Suprapubic skin (tissue), 4 donors: Measurements from ENCODE around the gene UQCC5. TPM values are rescaled to one million over a fixed set of nuclear protein-coding genes. Genes with fewer than 3 reads are reported as not detected.

ENCODE experiments used
- DNase-seq, 2 donors: peaks; one replicate each; pipeline ENCODE4 v3.0.0-alpha.2; 2019; ENCODE audit warnings: low spot score in 2 of 2
- H3K27ac ChIP-seq: fragments of 200-600 bp; sonication (generic); one replicate; pipeline ENCODE4 v1.5.1; 2019
- H3K27me3 ChIP-seq: fragments of 200-600 bp; sonication (generic); one replicate; pipeline ENCODE4 v1.5.1; 2019
- H3K36me3 ChIP-seq: fragments of 200-600 bp; sonication (generic); one replicate; pipeline ENCODE4 v1.5.1; 2019
- H3K4me1 ChIP-seq: fragments of 200-600 bp; sonication (generic); one replicate; pipeline ENCODE4 v1.5.1; 2019
- H3K4me3 ChIP-seq: fragments of 200-600 bp; sonication (generic); one replicate; pipeline ENCODE4 v1.5.1; 2019; ENCODE audit warnings: mild to moderate bottlenecking
- H3K9me3 ChIP-seq: fragments of 200-600 bp; sonication (generic); one replicate; pipeline ENCODE4 v1.5.1; 2019
- EP300 ChIP-seq: sonication (generic); formaldehyde crosslinking; IDR thresholded peaks from one replicate; pipeline ENCODE4 v1.6.1; 2017; ENCODE audit warnings: antibody characterized with exemption
- POLR2A ChIP-seq, 2 donors: fragments of 450-650 bp; IDR thresholded peaks; one replicate each; pipeline ENCODE4 v1.6.1; 2017; ENCODE audit warnings: antibody characterized with exemption in 2 of 2, mild to moderate bottlenecking in 2 of 2, moderate library complexity in 2 of 2
- POLR2AphosphoS5 ChIP-seq, 3 donors: sonication (generic); formaldehyde crosslinking; IDR thresholded peaks; one replicate each; pipeline ENCODE4 v1.6.1; 2017; ENCODE audit warnings: antibody characterized with exemption in 3 of 3
- WGBS: methylation state at CpG from one replicate; pipeline ENCODE4 v1.1.5; 2018; 5-methylcytosine and 5-hydroxymethylcytosine counted together
- total RNA-seq, 4 donors: library from RNA; depleted of rRNA; stranded (reverse); fragments of >200 nt; gene quantifications; one replicate each; pipeline ENCODE4 v1.1.0, GENCODE V29; 2016
- TF ChIP-seq, protein P1 (sequence below), 2 donors: fragments of 200-600 bp in 1 of 2; fragments of 450-650 bp in 1 of 2; sonication (generic) in 1 of 2; IDR thresholded peaks; one replicate each; pipeline ENCODE4 v1.5.1; 2016 to 2019; ENCODE audit warnings: antibody characterized with exemption in 2 of 2, mild to moderate bottlenecking in 1 of 2, moderate library complexity in 1 of 2

UQCC5 gene
- total RNA-seq, 4 donors from 2014 or later, result 0.68 to 4.0 (median 1.2) TPM

DNA sequence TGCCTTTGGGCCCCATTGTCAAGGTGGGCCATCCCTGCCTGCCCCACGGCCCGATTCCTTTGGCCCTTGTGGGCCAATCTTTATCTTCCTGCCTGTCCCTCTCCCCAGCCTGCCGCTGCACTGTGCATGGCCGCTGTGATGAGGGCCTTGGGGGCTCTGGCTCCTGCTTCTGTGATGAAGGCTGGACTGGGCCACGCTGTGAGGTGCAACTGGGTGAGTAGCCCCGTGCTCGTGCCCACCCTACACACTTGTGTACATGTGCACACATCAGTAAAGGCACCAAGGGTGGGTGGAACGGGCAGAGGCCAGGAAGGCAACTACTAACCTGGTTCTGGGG, 14.9 kb upstream of the UQCC5 start:
- no peaks in the 10 kb centered on the region for H3K27me3 ChIP-seq
- no peak for TF ChIP-seq POLR2A (IDR thresholded peaks at IDR 0.05)
- no peak for TF ChIP-seq EP300
- TF ChIP-seq, protein P1, sequence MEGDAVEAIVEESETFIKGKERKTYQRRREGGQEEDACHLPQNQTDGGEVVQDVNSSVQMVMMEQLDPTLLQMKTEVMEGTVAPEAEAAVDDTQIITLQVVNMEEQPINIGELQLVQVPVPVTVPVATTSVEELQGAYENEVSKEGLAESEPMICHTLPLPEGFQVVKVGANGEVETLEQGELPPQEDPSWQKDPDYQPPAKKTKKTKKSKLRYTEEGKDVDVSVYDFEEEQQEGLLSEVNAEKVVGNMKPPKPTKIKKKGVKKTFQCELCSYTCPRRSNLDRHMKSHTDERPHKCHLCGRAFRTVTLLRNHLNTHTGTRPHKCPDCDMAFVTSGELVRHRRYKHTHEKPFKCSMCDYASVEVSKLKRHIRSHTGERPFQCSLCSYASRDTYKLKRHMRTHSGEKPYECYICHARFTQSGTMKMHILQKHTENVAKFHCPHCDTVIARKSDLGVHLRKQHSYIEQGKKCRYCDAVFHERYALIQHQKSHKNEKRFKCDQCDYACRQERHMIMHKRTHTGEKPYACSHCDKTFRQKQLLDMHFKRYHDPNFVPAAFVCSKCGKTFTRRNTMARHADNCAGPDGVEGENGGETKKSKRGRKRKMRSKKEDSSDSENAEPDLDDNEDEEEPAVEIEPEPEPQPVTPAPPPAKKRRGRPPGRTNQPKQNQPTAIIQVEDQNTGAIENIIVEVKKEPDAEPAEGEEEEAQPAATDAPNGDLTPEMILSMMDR (IDR thresholded peaks at IDR 0.05), result no peak
- no peak for TF ChIP-seq POLR2AphosphoS5 (IDR thresholded peaks at IDR 0.05)
- WGBS, result 92% methylated on average over 7 of the region's 8 CpGs

DNA sequence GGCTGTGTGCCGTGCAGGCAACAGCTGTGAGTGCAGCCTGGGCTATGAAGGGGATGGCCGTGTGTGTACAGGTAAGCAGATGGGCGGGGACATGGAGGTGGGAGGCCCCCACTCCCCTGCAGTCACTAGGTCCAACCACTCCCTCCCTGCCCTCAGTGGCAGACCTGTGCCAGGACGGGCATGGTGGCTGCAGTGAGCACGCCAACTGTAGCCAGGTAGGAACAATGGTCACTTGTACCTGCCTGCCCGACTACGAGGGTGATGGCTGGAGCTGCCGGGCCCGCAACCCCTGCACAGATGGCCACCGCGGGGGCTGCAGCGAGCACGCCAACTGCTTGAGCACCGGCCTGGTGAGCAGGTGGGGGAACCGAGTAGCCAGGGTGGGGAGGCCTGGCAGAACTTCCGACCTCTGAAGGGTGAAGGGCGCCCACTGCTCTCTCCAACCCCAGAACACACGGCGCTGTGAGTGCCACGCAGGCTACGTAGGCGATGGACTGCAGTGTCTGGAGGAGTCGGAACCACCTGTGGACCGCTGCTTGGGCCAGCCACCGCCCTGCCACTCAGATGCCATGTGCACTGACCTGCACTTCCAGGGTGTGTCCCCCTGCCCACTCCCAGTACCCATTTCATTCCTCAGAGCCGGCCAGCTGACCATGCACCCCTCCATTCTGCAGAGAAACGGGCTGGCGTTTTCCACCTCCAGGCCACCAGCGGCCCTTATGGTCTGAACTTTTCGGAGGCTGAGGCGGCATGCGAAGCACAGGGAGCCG, 14.3 kb upstream of the UQCC5 start:
- 81% methylated on average over 19 of the region's 33 CpGs for WGBS
- TF ChIP-seq POLR2A (IDR thresholded peaks at IDR 0.05) (no peak), EP300 (no peak), POLR2AphosphoS5 (IDR thresholded peaks at IDR 0.05) (no peak)
- TF ChIP-seq, protein P1 (IDR thresholded peaks at IDR 0.05), result no peak
- Histone ChIP-seq H3K4me3 (no peak overlapping the region), H3K27me3 (no peaks in the 10 kb centered on the region), H3K4me1 (peaks cover 35% of the 10 kb centered on the region), H3K9me3 (no peaks in the 10 kb centered on the region), H3K27ac (no peak overlapping the region), H3K36me3 (peaks cover 33% of the 10 kb centered on the region)
- peak in 1 of 2 donors; percentile 53 for DNase-seq

More for the DNA sequence above, 14.9 kb upstream of the UQCC5 start:
- Histone ChIP-seq H3K27ac (no peak overlapping the region), H3K4me1 (peaks cover 29% of the 10 kb centered on the region), H3K36me3 (peaks cover 30% of the 10 kb centered on the region), H3K4me3 (no peak overlapping the region), H3K9me3 (no peaks in the 10 kb centered on the region)
- no peak for DNase-seq

DNA sequence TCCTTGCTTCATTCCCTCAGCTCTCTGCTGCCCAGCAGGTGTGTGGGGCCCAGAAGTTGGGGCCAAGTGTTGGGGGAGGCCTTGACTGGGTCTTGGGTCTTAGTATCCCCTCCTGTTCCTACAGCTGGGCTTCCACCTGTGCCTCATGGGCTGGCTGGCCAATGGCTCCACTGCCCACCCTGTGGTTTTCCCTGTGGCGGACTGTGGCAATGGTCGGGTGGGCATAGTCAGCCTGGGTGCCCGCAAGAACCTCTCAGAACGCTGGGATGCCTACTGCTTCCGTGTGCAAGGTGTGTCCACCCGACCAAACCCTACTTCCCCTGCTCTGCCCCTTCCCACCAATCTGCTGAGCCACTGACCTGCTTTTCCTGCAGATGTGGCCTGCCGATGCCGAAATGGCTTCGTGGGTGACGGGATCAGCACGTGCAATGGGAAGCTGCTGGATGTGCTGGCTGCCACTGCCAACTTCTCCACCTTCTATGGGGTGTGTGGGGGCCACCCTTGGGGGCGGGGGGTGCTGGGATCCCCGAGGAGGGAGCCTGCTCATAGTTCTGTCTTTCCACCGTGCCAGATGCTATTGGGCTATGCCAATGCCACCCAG, 13.7 kb upstream of the UQCC5 start:
- TF ChIP-seq, protein P1 (IDR thresholded peaks at IDR 0.05), result no peak
- TF ChIP-seq POLR2A (IDR thresholded peaks at IDR 0.05), result no peak
- TF ChIP-seq EP300, result no peak
- no peak for TF ChIP-seq POLR2AphosphoS5 (IDR thresholded peaks at IDR 0.05)
- Histone ChIP-seq H3K36me3 (peaks cover 40% of the 10 kb centered on the region), H3K4me1 (peaks cover 36% of the 10 kb centered on the region), H3K4me3 (no peak overlapping the region), H3K9me3 (no peaks in the 10 kb centered on the region), H3K27ac (no peak overlapping the region), H3K27me3 (no peaks in the 10 kb centered on the region)
- WGBS, result 76% methylated on average over 8 of the region's 14 CpGs
- DNase-seq, result peak in 1 of 2 donors; percentile 62

DNA sequence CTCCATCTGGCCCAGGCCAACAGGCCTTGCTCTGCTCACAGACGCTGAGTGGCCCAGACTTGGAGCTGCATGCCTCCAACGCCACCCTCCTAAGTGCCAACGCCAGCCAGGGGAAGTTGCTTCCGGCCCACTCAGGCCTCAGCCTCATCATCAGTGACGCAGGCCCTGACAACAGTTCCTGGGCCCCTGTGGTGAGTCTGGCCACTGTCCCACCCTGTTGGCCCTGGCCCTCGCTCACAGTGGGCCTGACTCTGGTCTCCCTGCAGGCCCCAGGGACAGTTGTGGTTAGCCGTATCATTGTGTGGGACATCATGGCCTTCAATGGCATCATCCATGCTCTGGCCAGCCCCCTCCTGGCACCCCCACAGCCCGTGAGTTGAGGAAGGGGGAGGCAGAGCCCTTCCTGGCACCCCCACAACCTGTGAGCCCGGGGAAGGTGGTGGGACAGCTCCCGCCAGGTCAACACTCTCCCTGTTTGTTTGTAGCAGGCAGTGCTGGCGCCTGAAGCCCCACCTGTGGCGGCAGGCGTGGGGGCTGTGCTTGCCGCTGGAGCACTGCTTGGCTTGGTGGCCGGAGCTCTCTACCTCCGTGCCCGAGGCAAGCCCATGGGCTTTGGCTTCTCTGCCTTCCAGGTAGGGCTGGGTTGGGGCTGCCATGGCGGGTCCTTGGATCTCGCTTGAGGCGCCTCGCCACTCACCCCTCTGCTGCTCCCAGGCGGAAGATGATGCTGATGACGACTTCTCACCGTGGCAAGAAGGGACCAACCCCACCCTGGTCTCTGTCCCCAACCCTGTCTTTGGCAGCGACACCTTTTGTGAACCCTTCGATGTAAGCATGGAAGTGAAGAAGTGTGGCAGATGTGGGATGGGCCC, 12.8 kb upstream of the UQCC5 start:
- Histone ChIP-seq H3K9me3 (no peaks in the 10 kb centered on the region), H3K4me3 (no peak overlapping the region), H3K27ac (peak overlapping the region; percentile 74), H3K36me3 (peaks cover 48% of the 10 kb centered on the region), H3K4me1 (peaks cover 32% of the 10 kb centered on the region), H3K27me3 (no peaks in the 10 kb centered on the region)
- peak in 1 of 2 donors; percentile 61 for DNase-seq
- 96% methylated on average over 13 of the region's 26 CpGs for WGBS
- TF ChIP-seq, protein P1 (IDR thresholded peaks at IDR 0.05), result no peak
- TF ChIP-seq POLR2AphosphoS5 (IDR thresholded peaks at IDR 0.05) (no peak), POLR2A (IDR thresholded peaks at IDR 0.05) (no peak), EP300 (no peak)
